ENCODE results near the gene DHX29. TPM values are rescaled to one million over a fixed set of nuclear protein-coding genes. Genes with fewer than 3 reads are reported as not detected.

DHX29 gene
- total RNA-seq, 1 experiment from 2014 or later, result 30.3 TPM

DNA sequence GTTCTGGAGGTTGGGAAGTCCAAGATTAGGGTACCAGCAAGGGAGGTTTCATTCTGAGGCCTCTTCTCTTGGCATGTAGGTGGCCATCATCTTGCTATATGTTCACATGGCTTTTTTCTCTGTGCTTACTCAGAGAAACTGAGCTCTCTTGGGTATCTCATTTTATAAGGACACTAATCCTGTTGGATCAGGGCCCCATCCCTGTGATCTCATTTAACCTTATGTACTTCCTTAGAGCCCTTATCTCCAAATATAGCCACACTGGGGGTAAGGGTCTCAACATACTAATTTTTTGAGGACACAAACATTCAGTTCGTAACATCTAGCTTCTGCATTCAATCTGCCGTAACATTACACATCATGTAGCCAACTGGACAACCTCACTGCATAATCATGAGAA lies 6.6 kb downstream of the DHX29 start:
- Mint-ChIP-seq H3K27me3 (ENCODE audit: low read depth) (no peaks in the 10 kb centered on the region), H3K9me3 (peaks cover 3% of the 10 kb centered on the region in 2 experiments; a peak in 3 of 5 replicates), H3K36me3 (ENCODE audit: insufficient read depth in 1 of 3, low read depth in 3 of 3) (peaks cover 14 to 30% (median 30%) of the 10 kb centered on the region in 3 experiments; a peak in 6 of 7 replicates), H3K27ac (no peak overlapping the region), H3K4me3 (no peak overlapping the region), H3K4me1 (peaks cover 4 to 5% of the 10 kb centered on the region in 2 experiments)
- no peak overlapping the region for H3K4me2 ChIP-seq (ENCODE audit: insufficient read depth, insufficient read length, low read length)
- H4K5ac ChIP-seq (ENCODE audit: insufficient read length, low read depth, low read length), result no peak overlapping the region
- peaks cover 3% of the 10 kb centered on the region for H3K79me1 ChIP-seq (ENCODE audit: insufficient read depth, low read depth, low read length, poor library complexity, severe bottlenecking)
- H2AFZ ChIP-seq (ENCODE audit: low read length), result no peak overlapping the region
- no peaks in the 10 kb centered on the region for H4K20me1 ChIP-seq (ENCODE audit: control insufficient read depth, insufficient read depth, insufficient read length)
- no peak overlapping the region for H3K27ac ChIP-seq (ENCODE audit: insufficient read length, low read depth, low read length)
- no peaks in the 10 kb centered on the region for H3K4me1 ChIP-seq (ENCODE audit: insufficient read depth, low read length)
- no peak overlapping the region for H3K4ac ChIP-seq (ENCODE audit: low read depth, low read length)
- H3K18ac ChIP-seq (ENCODE audit: insufficient read length, low read depth, low read length), result no peak overlapping the region
- no peak for DNase-seq
- no peaks in the 10 kb centered on the region for H3K23me2 ChIP-seq (ENCODE audit: insufficient read length, low read depth, low read length, poor library complexity, severe bottlenecking)
- no peaks in the 10 kb centered on the region for H3K27me3 ChIP-seq (ENCODE audit: insufficient read depth, low read length)
- no peak overlapping the region for H2AK5ac ChIP-seq (ENCODE audit: insufficient read length, low read length)
- H2BK5ac ChIP-seq (ENCODE audit: insufficient read length, low read length), result no peak overlapping the region
- no peak overlapping the region for H3K9ac ChIP-seq (ENCODE audit: extremely low read depth, insufficient read length, low read length)
- no peak overlapping the region for H4K91ac ChIP-seq (ENCODE audit: insufficient read length, low read depth, low read length)
- TF ChIP-seq, protein P1, sequence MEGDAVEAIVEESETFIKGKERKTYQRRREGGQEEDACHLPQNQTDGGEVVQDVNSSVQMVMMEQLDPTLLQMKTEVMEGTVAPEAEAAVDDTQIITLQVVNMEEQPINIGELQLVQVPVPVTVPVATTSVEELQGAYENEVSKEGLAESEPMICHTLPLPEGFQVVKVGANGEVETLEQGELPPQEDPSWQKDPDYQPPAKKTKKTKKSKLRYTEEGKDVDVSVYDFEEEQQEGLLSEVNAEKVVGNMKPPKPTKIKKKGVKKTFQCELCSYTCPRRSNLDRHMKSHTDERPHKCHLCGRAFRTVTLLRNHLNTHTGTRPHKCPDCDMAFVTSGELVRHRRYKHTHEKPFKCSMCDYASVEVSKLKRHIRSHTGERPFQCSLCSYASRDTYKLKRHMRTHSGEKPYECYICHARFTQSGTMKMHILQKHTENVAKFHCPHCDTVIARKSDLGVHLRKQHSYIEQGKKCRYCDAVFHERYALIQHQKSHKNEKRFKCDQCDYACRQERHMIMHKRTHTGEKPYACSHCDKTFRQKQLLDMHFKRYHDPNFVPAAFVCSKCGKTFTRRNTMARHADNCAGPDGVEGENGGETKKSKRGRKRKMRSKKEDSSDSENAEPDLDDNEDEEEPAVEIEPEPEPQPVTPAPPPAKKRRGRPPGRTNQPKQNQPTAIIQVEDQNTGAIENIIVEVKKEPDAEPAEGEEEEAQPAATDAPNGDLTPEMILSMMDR (conservative IDR thresholded peaks at IDR 0.05), result no peak
- H4K8ac ChIP-seq (replicated peaks; ENCODE audit: insufficient read length, low read depth, low read length), result no peak overlapping the region
- H3K9me3 ChIP-seq (ENCODE audit: control insufficient read depth, low read depth, low read length), result no peaks in the 10 kb centered on the region
- no peak overlapping the region for H3K14ac ChIP-seq (ENCODE audit: insufficient read depth, low read length)
- H3K79me2 ChIP-seq (ENCODE audit: insufficient read depth, low read length), result no peaks in the 10 kb centered on the region; the same call in 1 of the 2 replicates
- H3K23ac ChIP-seq (ENCODE audit: insufficient read length, low read depth, low read length), result no peak overlapping the region
- no peak overlapping the region for H2BK12ac ChIP-seq (ENCODE audit: insufficient read length, low read depth, low read length)
- no peak overlapping the region for H2BK15ac ChIP-seq (ENCODE audit: low read depth, low read length)
- H2BK20ac ChIP-seq (ENCODE audit: low read depth, low read length, poor library complexity, severe bottlenecking), result no peak overlapping the region
- no peak overlapping the region for H3K56ac ChIP-seq (ENCODE audit: insufficient read length, low read depth, low read length)
- no peak overlapping the region for H3T11ph ChIP-seq (ENCODE audit: low read length)
- no peak overlapping the region for H2BK120ac ChIP-seq (ENCODE audit: low read depth, low read length, poor library complexity, severe bottlenecking)
- WGBS (ENCODE audit: extremely low coverage, insufficient read length, low lambda C conversion rate), result no CpG with 5 or more reads among the region's 2 CpGs

All from H9 (cell line).